IMR-90 (cell line): ENCODE results near the gene TAX1BP1.

Experiments used
- CEBPB ChIP-seq: IDR thresholded peaks from 2 replicates; pipeline ENCODE4 v1.6.1; 2012; ENCODE audit warnings: low read depth, low read length, improper control_type of control experiment
- MAZ ChIP-seq: IDR thresholded peaks from 2 replicates; pipeline ENCODE4 v1.6.1; 2012; ENCODE audit warnings: low read depth, mild to moderate bottlenecking, low read length, improper control_type of control experiment, moderate library complexity, borderline replicate concordance
- MXI1 ChIP-seq: IDR thresholded peaks from 2 replicates; pipeline ENCODE4 v1.6.1; 2012; ENCODE audit warnings: low read depth, mild to moderate bottlenecking, low read length, moderate library complexity, borderline replicate concordance
- NFE2L2 ChIP-seq: fragments of 150-350 bp; IDR thresholded peaks from 2 replicates; pipeline ENCODE4 v1.6.1; 2016; ENCODE audit warnings: low read depth, mild to moderate bottlenecking, low read length
- POLR2A ChIP-seq: IDR thresholded peaks from 2 replicates; pipeline ENCODE4 v1.6.1; 2012; ENCODE audit warnings: mild to moderate bottlenecking, low read depth, low read length
- RAD21 ChIP-seq: IDR thresholded peaks from 2 replicates; pipeline ENCODE4 v1.6.1; 2012; ENCODE audit warnings: low read length, improper control_type of control experiment
- RCOR1 ChIP-seq: IDR thresholded peaks from 2 replicates; pipeline ENCODE4 v1.6.1; 2012; ENCODE audit warnings: mild to moderate bottlenecking, low read length, improper control_type of control experiment; ENCODE audit not compliant: insufficient replicate concordance
- RFX5 ChIP-seq: IDR thresholded peaks from 2 replicates; pipeline ENCODE4 v1.8.0; 2012; ENCODE audit warnings: low read depth, mild to moderate bottlenecking, low read length, moderate library complexity
- SMC3 ChIP-seq: fragments of 150-350 bp; IDR thresholded peaks from 2 replicates; pipeline ENCODE4 v1.6.1; 2016; ENCODE audit warnings: low read depth, mild to moderate bottlenecking, antibody characterized with exemption, low read length, moderate library complexity
- TF ChIP-seq, protein P1 (sequence below): conservative IDR thresholded peaks from 2 replicates; pipeline ENCODE4 v1.5.1; 2012; ENCODE audit warnings: mild to moderate bottlenecking, low read depth, low read length, improper control_type of control experiment

DNA sequence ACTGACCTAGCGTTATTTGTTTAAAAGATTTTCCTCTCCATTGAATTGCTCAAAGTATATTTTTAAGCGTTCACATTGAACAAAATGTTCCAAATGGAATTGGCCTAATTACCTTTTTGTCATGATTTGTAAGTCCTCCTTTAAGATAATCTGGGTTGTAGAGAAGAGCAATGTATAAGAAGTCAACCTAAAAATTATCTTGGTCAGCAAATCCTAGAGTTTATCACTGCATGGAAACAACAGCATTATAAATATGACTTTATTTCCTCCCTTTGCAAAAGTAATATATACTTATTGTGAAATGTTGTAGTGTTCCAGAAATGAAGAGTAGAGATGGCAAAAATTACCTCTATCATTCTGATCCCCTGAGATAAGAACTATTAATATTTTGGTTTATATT lies 59.2 kb downstream of the TAX1BP1 start:
- TF ChIP-seq, protein P1, sequence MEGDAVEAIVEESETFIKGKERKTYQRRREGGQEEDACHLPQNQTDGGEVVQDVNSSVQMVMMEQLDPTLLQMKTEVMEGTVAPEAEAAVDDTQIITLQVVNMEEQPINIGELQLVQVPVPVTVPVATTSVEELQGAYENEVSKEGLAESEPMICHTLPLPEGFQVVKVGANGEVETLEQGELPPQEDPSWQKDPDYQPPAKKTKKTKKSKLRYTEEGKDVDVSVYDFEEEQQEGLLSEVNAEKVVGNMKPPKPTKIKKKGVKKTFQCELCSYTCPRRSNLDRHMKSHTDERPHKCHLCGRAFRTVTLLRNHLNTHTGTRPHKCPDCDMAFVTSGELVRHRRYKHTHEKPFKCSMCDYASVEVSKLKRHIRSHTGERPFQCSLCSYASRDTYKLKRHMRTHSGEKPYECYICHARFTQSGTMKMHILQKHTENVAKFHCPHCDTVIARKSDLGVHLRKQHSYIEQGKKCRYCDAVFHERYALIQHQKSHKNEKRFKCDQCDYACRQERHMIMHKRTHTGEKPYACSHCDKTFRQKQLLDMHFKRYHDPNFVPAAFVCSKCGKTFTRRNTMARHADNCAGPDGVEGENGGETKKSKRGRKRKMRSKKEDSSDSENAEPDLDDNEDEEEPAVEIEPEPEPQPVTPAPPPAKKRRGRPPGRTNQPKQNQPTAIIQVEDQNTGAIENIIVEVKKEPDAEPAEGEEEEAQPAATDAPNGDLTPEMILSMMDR = no peak
- TF ChIP-seq POLR2A = no peak
- no peak for TF ChIP-seq MXI1
- TF ChIP-seq CEBPB = no peak
- no peak for TF ChIP-seq NFE2L2
- TF ChIP-seq RCOR1 = no peak
- no peak for TF ChIP-seq SMC3
- TF ChIP-seq RAD21 = no peak
- TF ChIP-seq MAZ = no peak
- no peak for TF ChIP-seq RFX5
